GM12878 (cell line): Measurements from ENCODE around the gene CAPN7. TPM values are rescaled to one million over a fixed set of nuclear protein-coding genes. Genes with fewer than 3 reads are reported as not detected.

Experiments used
- BMI1 ChIP-seq: fragments of 450-650 bp; IDR thresholded peaks from 2 replicates; pipeline ENCODE4 v1.6.1; 2016; ENCODE audit warnings: mild to moderate bottlenecking, moderate library complexity, borderline replicate concordance
- CEBPB ChIP-seq, 2 experiments: fragments of 150-350 bp in 1 of 2; IDR thresholded peaks; 2 replicates each; pipeline ENCODE4 v1.6.1; 2012 to 2014; ENCODE audit warnings: low read depth in 2 of 2, low read length in 2 of 2, borderline replicate concordance in 1 of 2, inconsistent platforms in 1 of 2
- CHD4 ChIP-seq: fragments of 200-600 bp; sonication (generic); IDR thresholded peaks from 2 replicates; pipeline ENCODE4 v1.6.1; 2016; ENCODE audit warnings: mild to moderate bottlenecking
- E2F4 ChIP-seq: IDR thresholded peaks from 2 replicates; pipeline ENCODE4 v1.6.1; 2012; ENCODE audit warnings: low read depth, low read length, improper control_type of control experiment
- IKZF1 ChIP-seq: fragments of 450-650 bp; conservative IDR thresholded peaks from 2 replicates; pipeline ENCODE4 v1.6.1; 2017; ENCODE audit warnings: antibody characterized with exemption, mild to moderate bottlenecking
- IRF5 ChIP-seq: fragments of 450-650 bp; IDR thresholded peaks from 2 replicates; pipeline ENCODE4 v1.6.1; 2017; ENCODE audit warnings: borderline replicate concordance
- KDM1A ChIP-seq: fragments of 200-600 bp; sonication (generic); IDR thresholded peaks from 2 replicates; pipeline ENCODE4 v1.6.1; 2016; ENCODE audit warnings: borderline replicate concordance
- NBN ChIP-seq: fragments of 450-650 bp; IDR thresholded peaks from 2 replicates; pipeline ENCODE4 v1.6.1; 2016
- NFIC ChIP-seq: IDR thresholded peaks from 2 replicates; pipeline ENCODE4 v1.6.1; 2012; ENCODE audit warnings: low read depth, mild to moderate bottlenecking, inconsistent platforms, low read length, moderate library complexity
- NR2C2 ChIP-seq: IDR thresholded peaks from 2 replicates; pipeline ENCODE4 v1.6.1; 2011; ENCODE audit warnings: borderline replicate concordance, low read depth; ENCODE audit not compliant: control insufficient read depth, insufficient read length
- RFX5 ChIP-seq: IDR thresholded peaks from 2 replicates; pipeline ENCODE4 v1.6.1; 2011; ENCODE audit warnings: low read depth, low read length, improper control_type of control experiment
- SMC3 ChIP-seq: IDR thresholded peaks from 2 replicates; pipeline ENCODE4 v1.6.1; 2011; ENCODE audit warnings: low read length, improper control_type of control experiment, borderline replicate concordance
- YY1 ChIP-seq: IDR thresholded peaks from 2 replicates; pipeline ENCODE4 v1.6.1; 2011; ENCODE audit warnings: low read depth, mild to moderate bottlenecking, low read length
- ZBTB11 ChIP-seq: fragments of 450-650 bp; formaldehyde crosslinking; IDR thresholded peaks from 2 replicates; pipeline ENCODE4 v1.5.0; 2022; ENCODE audit warnings: mild to moderate bottlenecking, missing genetic modification characterization
- ZBTB40 ChIP-seq: fragments of 450-650 bp; IDR thresholded peaks from 2 replicates; pipeline ENCODE4 v1.6.1; 2016; ENCODE audit warnings: mild to moderate bottlenecking, moderate library complexity, borderline replicate concordance
- polyA plus RNA-seq, 11 experiments: library from polyadenylated mRNA; depleted of rRNA in 4 of 11; unstranded in 6 of 11; stranded (reverse) in 5 of 11; fragments of >200 nt; fragmentation: Nextera tagmentation in 4 of 11; fragmentation: Illumina TruSeq in 1 of 11; extraction: Ambion mirVana in 4 of 11; extraction: Trizol in 1 of 11; gene quantifications; 1 replicate in 1 of 11; 2 replicates in 10 of 11; pipeline versions ENCODE4 v1.2.1 to v1.2.3, GENCODE V29; 2011 to 2016; ENCODE audit warnings: inconsistent platforms in 2 of 11, missing spikeins in 2 of 11, low read depth in 1 of 11
- total RNA-seq, 4 experiments: library from RNA; depleted of rRNA in 3 of 4; stranded (reverse); fragments of >200 nt in 3 of 4; fragmentation: Illumina TruSeq in 1 of 4; extraction: Trizol in 1 of 4; gene quantifications; 2 replicates each; pipeline versions ENCODE4 v1.2.1 to v1.2.3, GENCODE V29; 2013 to 2021

The CAPN7 gene
- total and polyA plus RNA-seq, 10 of the 15 experiments (the other 5 are each of a cell fraction or from before 2014, with no cell fraction given): 5.3 to 27.0 (median 18.2) TPM

GRCh38 chr3:15271785-15272381 lies 65.8 kb downstream of the CAPN7 start (continued):
- TF ChIP-seq ZBTB11 (CRISPR knock-in tag) (no peak), YY1 (0 out of 2 replicates have a peak, but pooled peaks have one; percentile 33), NFIC (peak; percentile 96), CEBPB (IDR thresholded peaks at IDR 0.05; ENCODE audit: borderline replicate concordance in 1 of 2, low read depth in 2 of 2, low read length in 2 of 2) (0 out of 4 replicates have a peak, but pooled peaks of 1 of the 2 experiments have one; percentile 64), NR2C2 (no peak), IRF5 (no peak), E2F4 (no peak), CHD4 (no peak), KDM1A (no peak), NBN (peak; percentile 81), RFX5 (no peak), IKZF1 (peak; percentile 98), BMI1 (no peak), SMC3 (peak; percentile 28; the same call in 1 of the 2 replicates), ZBTB40 (no peak)
